ENCODE data around the gene IFNLR1.

The IFNLR1 gene

DNA sequence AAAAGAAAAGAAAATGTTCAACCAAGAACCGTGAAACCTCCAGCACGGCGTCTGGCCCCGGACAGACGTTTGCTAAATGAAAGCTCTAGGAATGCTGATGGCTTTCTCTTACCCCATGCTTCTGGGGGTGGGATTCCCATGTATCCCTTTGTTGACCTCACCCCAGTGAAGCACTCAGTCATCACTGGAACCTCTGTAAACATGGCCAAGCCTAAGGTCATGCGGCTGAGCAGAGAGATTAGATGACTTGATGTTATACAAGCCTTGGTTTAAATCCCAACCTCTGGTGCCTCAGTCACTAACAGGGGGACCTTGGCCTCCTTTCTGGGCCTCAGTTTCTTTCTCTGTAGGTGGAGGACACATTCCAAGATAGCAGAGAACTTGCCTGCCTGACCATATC lies 72.3 kb downstream of the IFNLR1 start:
- WGBS, 2 experiments: 95 to 97% methylated on average over 6 of the region's 6 CpGs
- H3K4me1 ChIP-seq (ENCODE audit: control insufficient read depth, insufficient read depth, low read length): peaks cover 13% of the 10 kb centered on the region
- H3K36me3 ChIP-seq (ENCODE audit: control insufficient read depth, insufficient read depth, low read length): no peaks in the 10 kb centered on the region
- no peaks in the 10 kb centered on the region for H3K9me3 ChIP-seq (ENCODE audit: control insufficient read depth, low read length)
- no peak overlapping the region for H3K4me3 ChIP-seq (ENCODE audit: insufficient read depth, low read depth, low read length)
- H3K27me3 ChIP-seq (ENCODE audit: control insufficient read depth, insufficient read depth, low read length, poor library complexity, severe bottlenecking): no peaks in the 10 kb centered on the region
- H3K27ac ChIP-seq (ENCODE audit: insufficient read depth, low read depth, low read length, poor library complexity, severe bottlenecking): no peak overlapping the region

DNA sequence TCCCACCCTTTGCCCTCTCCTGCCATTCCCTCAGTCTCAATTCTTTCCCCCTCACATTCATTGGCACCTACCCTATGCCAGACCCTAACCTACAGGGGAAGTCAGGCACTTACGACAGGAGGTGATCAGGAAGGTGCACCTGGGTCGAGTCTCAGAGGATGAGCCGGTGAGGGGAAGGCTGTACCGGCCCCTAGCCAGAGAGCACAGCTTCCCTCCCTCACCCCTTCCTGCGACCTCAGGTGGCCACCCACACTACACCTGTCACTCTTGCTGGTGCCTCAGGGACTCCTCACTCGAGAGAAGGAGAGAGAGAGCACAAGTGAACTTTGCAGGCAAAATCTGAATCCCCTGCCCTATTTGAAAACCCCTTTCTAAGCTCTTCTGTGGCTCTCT lies 73.5 kb downstream of the IFNLR1 start:
- Histone ChIP-seq H3K4me1 (ENCODE audit: control insufficient read depth, insufficient read depth, low read length) (peaks cover 13% of the 10 kb centered on the region), H3K27ac (ENCODE audit: insufficient read depth, low read depth, low read length, poor library complexity, severe bottlenecking) (no peak overlapping the region), H3K4me3 (ENCODE audit: insufficient read depth, low read depth, low read length) (no peak overlapping the region), H3K9me3 (ENCODE audit: control insufficient read depth, low read length) (no peaks in the 10 kb centered on the region), H3K36me3 (ENCODE audit: control insufficient read depth, insufficient read depth, low read length) (no peaks in the 10 kb centered on the region), H3K27me3 (ENCODE audit: control insufficient read depth, insufficient read depth, low read length, poor library complexity, severe bottlenecking) (no peaks in the 10 kb centered on the region)
- WGBS, 2 experiments: 79 to 86% methylated on average over 6 of the region's 6 CpGs

DNA sequence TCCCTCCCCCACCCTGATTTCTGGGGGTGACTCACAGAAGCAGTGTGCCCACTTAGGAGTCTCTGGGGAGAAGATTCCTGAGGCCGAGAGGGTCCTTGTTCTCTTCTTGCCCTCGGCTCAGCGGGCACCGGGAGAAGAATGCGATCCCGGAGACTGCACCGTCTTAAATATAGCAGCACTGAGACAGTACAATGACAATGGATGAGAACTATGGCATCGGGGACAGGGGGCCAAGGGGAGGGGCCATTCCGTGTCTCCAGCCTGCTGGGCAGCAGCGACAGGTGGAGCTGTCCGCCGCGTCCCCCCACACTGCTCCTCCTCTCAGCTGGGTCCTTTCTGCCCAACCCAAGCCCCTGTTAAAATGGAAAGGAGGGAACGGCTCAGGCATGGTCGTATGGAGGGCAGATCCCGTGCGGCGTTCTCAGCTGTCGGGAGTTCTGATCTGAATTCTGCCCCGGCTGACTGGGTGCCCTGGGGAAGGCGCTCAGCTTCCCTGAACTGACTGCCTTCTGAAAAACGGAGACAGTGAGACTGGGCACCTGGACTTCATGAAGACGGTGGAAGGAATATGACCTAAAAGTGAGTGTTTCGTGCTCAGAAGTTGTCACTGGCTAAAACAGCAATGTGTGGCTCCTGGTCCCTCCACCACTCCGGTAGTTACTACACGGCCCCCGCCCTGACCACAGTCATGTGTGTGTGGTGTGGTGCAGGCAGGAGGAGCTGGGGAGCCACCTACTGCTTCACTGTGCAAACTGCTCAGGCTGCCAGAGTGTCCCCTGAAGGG lies 74.9 kb downstream of the IFNLR1 start, which contains the start of gene MYOM3:
MYOM3 (minus strand) TSS at position 140 of the 784 bp plus-strand sequence. CDS start 3,499 bp downstream, outside the sequence.
- H3K27ac ChIP-seq (ENCODE audit: insufficient read depth, low read depth, low read length, poor library complexity, severe bottlenecking): no peak within 1 kb of the TSS
- 39 to 45% methylated on average over 27 of the region's 27 CpGs for WGBS, 2 experiments

GRCh38 chr1:24111262-24111995 lies 75.7 kb downstream of the IFNLR1 start:
- Histone ChIP-seq H3K36me3 (ENCODE audit: control insufficient read depth, insufficient read depth, low read length) (no peaks in the 10 kb centered on the region), H3K27me3 (ENCODE audit: control insufficient read depth, insufficient read depth, low read length, poor library complexity, severe bottlenecking) (no peaks in the 10 kb centered on the region), H3K4me3 (ENCODE audit: insufficient read depth, low read depth, low read length) (no peak overlapping the region), H3K9me3 (ENCODE audit: control insufficient read depth, low read length) (no peaks in the 10 kb centered on the region), H3K27ac (ENCODE audit: insufficient read depth, low read depth, low read length, poor library complexity, severe bottlenecking) (no peak overlapping the region), H3K4me1 (ENCODE audit: control insufficient read depth, insufficient read depth, low read length) (peaks cover 21% of the 10 kb centered on the region)
- 88 to 89% methylated on average over 20 of the region's 20 CpGs for WGBS, 2 experiments

More for the DNA sequence above, 74.9 kb downstream of the IFNLR1 start, which contains the start of gene MYOM3:
- H3K9me3 ChIP-seq (ENCODE audit: control insufficient read depth, low read length): no peaks in the 10 kb centered on the region
- peaks cover 21% of the 10 kb centered on the region for H3K4me1 ChIP-seq (ENCODE audit: control insufficient read depth, insufficient read depth, low read length)
- H3K4me3 ChIP-seq (ENCODE audit: insufficient read depth, low read depth, low read length): no peak within 1 kb of the TSS
- no peaks in the 10 kb centered on the region for H3K27me3 ChIP-seq (ENCODE audit: control insufficient read depth, insufficient read depth, low read length, poor library complexity, severe bottlenecking)
- no peaks in the 10 kb centered on the region for H3K36me3 ChIP-seq (ENCODE audit: control insufficient read depth, insufficient read depth, low read length)

DNA sequence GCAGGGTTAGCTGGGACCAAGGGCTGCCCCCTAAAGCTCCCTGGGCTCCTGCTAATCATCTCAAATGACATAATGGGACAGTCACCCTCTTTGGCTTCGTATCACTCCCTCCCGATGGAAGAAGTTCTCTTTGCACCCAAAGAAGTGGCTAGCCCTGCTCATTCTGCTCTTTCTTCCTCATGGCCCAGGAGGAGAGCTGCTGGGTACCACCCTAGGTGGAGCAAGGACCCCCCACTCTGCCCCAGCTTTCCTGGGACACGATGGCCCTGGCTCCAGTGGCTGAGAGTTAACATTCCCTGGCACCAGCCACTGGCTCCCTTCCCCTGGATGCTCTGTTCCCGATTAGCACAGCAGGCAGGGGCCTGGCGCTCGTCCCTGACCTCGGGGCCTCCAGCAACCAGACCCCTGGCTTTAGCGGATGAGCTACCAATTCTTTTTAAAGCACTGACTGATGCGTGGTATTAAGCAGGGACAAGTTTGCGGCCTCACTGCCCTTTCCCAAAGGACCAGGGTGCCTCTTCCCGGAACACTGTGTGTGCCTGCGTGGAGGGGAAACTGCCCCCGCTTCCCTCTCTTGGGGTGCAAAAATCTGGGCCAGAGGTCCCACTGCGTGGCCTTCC lies 76.3 kb downstream of the IFNLR1 start:
- no peak overlapping the region for H3K27ac ChIP-seq (ENCODE audit: insufficient read depth, low read depth, low read length, poor library complexity, severe bottlenecking)
- H3K4me3 ChIP-seq (ENCODE audit: insufficient read depth, low read depth, low read length): no peak overlapping the region
- peaks cover 21% of the 10 kb centered on the region for H3K4me1 ChIP-seq (ENCODE audit: control insufficient read depth, insufficient read depth, low read length)
- H3K36me3 ChIP-seq (ENCODE audit: control insufficient read depth, insufficient read depth, low read length): no peaks in the 10 kb centered on the region
- no peaks in the 10 kb centered on the region for H3K9me3 ChIP-seq (ENCODE audit: control insufficient read depth, low read length)
- 87% methylated on average over 14 of the region's 14 CpGs for WGBS, 2 experiments
- H3K27me3 ChIP-seq (ENCODE audit: control insufficient read depth, insufficient read depth, low read length, poor library complexity, severe bottlenecking): no peaks in the 10 kb centered on the region

- Histone ChIP-seq H3K9me3 (ENCODE audit: control insufficient read depth, low read length) (no peaks in the 10 kb centered on the region), H3K27me3 (ENCODE audit: control insufficient read depth, insufficient read depth, low read length, poor library complexity, severe bottlenecking) (no peaks in the 10 kb centered on the region), H3K4me3 (ENCODE audit: insufficient read depth, low read depth, low read length) (no peak overlapping the region), H3K27ac (ENCODE audit: insufficient read depth, low read depth, low read length, poor library complexity, severe bottlenecking) (no peak overlapping the region), H3K4me1 (ENCODE audit: control insufficient read depth, insufficient read depth, low read length) (peaks cover 21% of the 10 kb centered on the region), H3K36me3 (ENCODE audit: control insufficient read depth, insufficient read depth, low read length) (no peaks in the 10 kb centered on the region)
- WGBS, 2 experiments: 93% methylated on average over 15 of the region's 15 CpGs
These were observed 77.2 kb downstream of the IFNLR1 start for GRCh38 chr1:24109686-24110475.

- no peaks in the 10 kb centered on the region for H3K27me3 ChIP-seq (ENCODE audit: control insufficient read depth, insufficient read depth, low read length, poor library complexity, severe bottlenecking)
- no peak overlapping the region for H3K27ac ChIP-seq (ENCODE audit: insufficient read depth, low read depth, low read length, poor library complexity, severe bottlenecking)
- H3K4me3 ChIP-seq (ENCODE audit: insufficient read depth, low read depth, low read length): no peak overlapping the region
- no peaks in the 10 kb centered on the region for H3K9me3 ChIP-seq (ENCODE audit: control insufficient read depth, low read length)
- H3K4me1 ChIP-seq (ENCODE audit: control insufficient read depth, insufficient read depth, low read length): peaks cover 21% of the 10 kb centered on the region
- WGBS, 2 experiments: 88 to 97% methylated on average over 1 of the region's 1 CpG
- H3K36me3 ChIP-seq (ENCODE audit: control insufficient read depth, insufficient read depth, low read length): no peaks in the 10 kb centered on the region
These were observed 78.0 kb downstream of the IFNLR1 start for GRCh38 chr1:24109166-24109483.

GRCh38 chr1:24108334-24109165 lies 78.5 kb downstream of the IFNLR1 start:
- Histone ChIP-seq H3K4me3 (ENCODE audit: insufficient read depth, low read depth, low read length) (no peak overlapping the region), H3K36me3 (ENCODE audit: control insufficient read depth, insufficient read depth, low read length) (no peaks in the 10 kb centered on the region), H3K4me1 (ENCODE audit: control insufficient read depth, insufficient read depth, low read length) (peaks cover 21% of the 10 kb centered on the region), H3K9me3 (ENCODE audit: control insufficient read depth, low read length) (no peaks in the 10 kb centered on the region), H3K27ac (ENCODE audit: insufficient read depth, low read depth, low read length, poor library complexity, severe bottlenecking) (no peak overlapping the region), H3K27me3 (ENCODE audit: control insufficient read depth, insufficient read depth, low read length, poor library complexity, severe bottlenecking) (no peaks in the 10 kb centered on the region)
- 85 to 86% methylated on average over 22 of the region's 22 CpGs for WGBS, 2 experiments

DNA sequence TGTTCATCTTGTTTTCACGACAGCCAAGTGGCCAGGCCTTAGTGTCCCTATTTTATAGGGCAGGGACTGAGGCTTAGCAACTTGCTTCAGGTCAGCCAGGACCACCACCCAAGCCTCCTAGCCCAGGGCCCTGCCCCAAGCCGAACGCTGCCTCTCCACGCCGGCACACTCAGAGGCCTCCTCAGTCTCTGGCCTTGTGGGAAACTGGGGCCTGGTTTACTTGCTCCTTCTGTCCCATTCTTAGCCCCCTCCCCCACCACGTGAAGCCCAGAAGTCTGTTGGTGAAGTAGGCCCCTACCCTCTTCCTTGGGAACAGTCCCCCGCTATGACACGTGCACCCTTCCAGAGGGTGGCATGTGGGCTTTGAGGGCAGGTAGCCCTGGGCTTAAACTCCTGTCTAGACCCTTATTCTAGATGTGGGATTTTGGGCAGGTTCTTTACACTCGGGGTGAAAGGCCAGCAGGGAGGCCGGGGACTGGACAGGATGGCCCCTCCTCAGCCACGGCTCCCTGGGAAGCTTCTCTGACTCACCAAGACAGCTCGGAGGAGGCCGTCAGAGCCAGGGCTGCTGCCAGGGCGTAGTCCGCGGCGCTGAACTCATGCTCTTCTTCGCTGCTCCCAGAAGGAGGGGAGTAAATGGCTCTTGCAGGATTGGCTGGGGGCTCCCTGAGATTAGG lies 79.5 kb downstream of the IFNLR1 start:
- no peak overlapping the region for H3K4me3 ChIP-seq (ENCODE audit: insufficient read depth, low read depth, low read length)
- no peaks in the 10 kb centered on the region for H3K9me3 ChIP-seq (ENCODE audit: control insufficient read depth, low read length)
- no peaks in the 10 kb centered on the region for H3K27me3 ChIP-seq (ENCODE audit: control insufficient read depth, insufficient read depth, low read length, poor library complexity, severe bottlenecking)
- H3K27ac ChIP-seq (ENCODE audit: insufficient read depth, low read depth, low read length, poor library complexity, severe bottlenecking): no peak overlapping the region
- peaks cover 21% of the 10 kb centered on the region for H3K4me1 ChIP-seq (ENCODE audit: control insufficient read depth, insufficient read depth, low read length)
- H3K36me3 ChIP-seq (ENCODE audit: control insufficient read depth, insufficient read depth, low read length): no peaks in the 10 kb centered on the region
- 78 to 79% methylated on average over 18 of the region's 18 CpGs for WGBS, 2 experiments
